Activated T-cell treated with anti-CD3 and anti-CD28 coated beads for 1 hour (primary cell): ENCODE data around the gene SRSF10.
A peak's percentile ranks its signal among the peaks of the same experiment; 100 is the strongest.
"Not testable (repeated sequence)": the region's sequence is repeated elsewhere in the genome, so short reads cannot be mapped to it uniquely, and the experiment has no call there.

Experiments used
- DNase-seq: peaks from one replicate; pipeline ENCODE4 v3.0.0-alpha.2; 2020; ENCODE audit warnings: low read depth

The SRSF10 gene

DNA sequence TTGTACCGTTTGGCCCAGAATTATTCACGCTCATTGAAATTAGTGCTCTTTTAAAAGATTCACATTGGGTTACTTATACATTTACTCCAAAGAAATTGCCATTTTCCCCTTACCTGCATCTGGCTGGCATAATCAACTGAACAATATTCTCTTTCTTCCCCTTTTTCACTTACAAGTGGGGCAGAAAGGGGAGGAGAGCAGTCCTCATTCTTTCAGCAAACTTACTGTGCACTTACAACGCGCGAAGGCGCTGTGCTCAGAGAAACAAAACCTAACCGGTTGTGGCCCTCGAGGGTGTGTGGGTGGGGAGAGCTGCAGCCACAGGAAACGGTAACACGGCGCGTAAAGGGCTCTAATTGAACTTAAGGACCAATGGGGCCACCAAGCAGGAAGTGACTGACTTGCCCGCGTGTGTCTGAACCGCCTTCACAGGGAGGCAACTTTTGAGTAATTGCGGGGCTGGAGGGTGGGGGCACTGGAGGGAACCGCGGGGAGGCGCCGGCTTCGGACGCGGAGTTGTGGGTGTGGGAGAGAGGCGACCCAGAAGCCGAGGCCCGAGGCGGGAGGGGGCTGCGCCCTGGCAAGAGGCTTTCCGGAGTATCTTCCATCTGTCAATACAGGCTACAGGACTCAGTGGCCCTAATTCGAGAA, 21.2 kb downstream of the SRSF10 start:
- peak; percentile 82 for DNase-seq

DNA sequence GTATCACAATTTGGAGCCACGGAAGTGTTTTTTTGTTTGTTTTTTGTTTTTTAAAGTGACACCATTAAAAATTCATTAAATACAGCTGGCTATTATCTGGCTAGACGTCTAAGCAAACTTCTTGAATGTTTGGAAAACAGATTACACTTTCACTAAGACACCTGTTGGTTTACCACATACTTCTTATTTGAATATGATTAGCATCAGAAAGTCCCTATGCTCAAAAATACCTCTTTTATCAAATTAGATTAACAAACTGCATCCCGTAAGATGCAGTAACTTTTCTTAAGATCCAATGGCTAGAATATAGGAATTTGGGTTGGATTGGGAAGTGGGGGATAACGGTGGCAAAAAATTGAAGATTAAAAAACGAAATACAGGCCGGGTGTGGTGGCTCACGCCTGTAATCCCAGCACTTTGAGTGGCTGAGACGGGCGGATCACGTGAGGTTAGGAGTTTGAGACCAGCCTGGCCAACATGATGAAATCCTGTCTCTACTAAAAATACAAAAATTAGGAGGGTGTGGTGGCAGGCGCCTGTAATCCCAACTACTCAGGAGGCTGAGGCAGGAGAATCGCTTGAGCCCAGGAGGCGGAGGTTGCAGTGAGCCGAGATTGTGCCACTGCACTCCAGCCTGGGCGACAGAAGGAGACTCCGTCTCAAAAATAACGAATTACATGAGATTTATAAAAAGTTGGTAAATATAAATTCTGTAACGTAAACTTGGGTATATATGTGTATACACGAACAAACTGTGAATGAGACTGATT, 21.9 kb downstream of the SRSF10 start:
- not testable (repeated sequence) for DNase-seq

DNA sequence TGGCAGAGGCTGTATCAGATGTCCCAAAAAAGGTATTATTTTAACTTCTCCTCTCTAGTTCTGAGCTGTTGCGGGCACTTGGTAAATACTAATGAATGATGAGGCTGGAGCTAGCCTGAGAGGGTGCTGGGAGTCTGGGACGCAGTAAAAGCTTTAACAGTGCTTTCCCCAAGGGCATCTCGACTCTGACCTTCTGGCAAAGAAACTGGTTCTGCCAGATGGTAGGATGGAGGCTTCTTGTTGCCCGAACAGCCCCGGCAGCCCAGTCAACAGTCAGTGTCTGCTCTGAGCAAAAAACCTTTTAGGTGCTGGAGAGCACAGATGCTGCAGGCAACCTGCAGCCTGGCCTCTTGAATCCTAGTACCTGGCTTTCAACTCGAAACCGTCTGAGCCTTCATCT, 23.0 kb downstream of the SRSF10 start:
- DNase-seq, result no peak

DNA sequence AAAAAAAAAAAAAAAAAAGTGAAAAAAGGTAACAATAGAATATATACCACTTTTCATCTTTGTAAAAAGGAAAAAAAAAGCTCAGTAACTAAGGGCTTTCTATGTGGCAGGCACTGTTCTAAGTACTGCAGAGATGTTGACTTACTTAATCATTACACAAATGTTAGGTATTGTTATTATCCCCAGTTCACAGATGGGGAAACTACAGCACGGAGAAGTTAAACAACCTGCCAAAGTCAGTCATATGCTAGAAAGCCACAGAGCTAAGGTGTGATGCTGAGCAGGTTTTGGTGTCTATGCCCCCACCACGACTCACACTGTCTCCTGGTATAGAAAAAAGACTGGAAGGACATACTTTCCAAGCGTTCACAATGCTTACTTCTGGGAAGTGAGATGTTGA, 27.1 kb downstream of the SRSF10 start:
- DNase-seq, result no peak

DNA sequence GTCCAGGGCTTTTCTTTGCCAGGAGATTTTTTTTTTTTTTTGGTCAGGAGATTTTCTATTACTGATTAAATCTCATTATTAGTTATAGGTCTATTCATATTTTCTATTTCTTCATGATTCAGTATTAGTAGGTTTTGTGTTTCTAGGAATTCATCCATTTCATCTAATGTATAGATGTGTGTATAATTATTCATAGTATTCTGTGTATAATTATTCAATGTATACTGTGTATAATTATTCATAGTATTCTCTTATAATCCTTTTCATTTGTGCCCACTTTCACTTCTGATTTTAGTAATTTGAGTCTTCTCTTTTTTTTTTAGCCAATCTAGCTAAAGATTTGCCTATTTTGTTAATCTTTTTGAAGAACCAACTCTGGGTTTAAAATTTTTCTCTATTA, 32.8 kb downstream of the SRSF10 start:
- no peak for DNase-seq

DNA sequence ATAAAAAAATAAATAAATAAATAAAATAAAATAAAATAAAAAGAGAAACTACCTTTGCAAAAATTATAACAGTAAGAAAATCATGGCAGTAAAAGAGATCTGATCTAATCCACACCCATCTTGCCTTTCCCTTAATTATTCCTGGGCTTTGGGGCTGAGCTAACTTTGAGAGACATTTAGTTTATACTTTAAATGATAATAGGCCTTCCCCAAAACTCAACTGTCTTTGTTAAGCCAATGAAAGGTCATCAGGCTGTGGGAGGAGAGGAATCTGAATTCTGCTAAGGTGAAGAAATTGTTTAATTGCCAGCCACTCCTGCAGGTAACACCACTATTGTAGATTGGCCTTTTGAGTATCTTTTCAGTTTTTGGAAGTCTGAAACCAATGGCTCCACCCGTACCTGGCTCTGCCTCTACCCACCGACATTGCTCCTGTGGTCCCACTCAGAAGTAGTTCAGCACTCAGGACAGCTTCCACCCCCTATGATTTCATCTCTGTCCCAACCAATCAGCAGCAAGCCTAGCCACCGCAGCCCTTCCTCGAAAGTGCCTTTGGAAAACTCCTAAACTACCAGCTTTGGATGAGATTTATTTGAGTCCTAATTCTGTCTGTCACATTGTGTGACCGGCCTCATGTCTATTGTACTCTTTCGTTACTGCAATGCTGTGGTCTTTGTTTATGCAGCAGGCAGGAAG, 43.5 kb downstream of the SRSF10 start:
- DNase-seq, result no peak

DNA sequence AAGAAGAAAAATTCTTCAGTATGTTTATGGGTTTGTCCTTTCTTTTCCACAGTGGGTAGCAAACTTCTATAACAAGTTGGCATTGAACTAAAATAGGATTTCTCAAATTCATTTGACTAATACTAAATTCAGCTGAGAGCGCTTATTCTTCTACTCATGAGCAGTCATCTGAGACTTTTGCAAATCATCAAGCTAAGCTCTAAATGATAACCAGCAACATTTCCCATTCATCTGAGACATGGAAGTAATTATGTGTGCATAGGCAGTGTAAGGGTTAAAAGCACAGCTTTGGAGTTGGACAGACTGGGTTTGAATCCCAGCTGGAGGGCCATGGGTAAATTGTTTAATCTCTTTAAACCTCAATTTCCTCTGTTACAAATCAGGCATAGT, 48.6 kb downstream of the SRSF10 start:
- DNase-seq, result no peak

DNA sequence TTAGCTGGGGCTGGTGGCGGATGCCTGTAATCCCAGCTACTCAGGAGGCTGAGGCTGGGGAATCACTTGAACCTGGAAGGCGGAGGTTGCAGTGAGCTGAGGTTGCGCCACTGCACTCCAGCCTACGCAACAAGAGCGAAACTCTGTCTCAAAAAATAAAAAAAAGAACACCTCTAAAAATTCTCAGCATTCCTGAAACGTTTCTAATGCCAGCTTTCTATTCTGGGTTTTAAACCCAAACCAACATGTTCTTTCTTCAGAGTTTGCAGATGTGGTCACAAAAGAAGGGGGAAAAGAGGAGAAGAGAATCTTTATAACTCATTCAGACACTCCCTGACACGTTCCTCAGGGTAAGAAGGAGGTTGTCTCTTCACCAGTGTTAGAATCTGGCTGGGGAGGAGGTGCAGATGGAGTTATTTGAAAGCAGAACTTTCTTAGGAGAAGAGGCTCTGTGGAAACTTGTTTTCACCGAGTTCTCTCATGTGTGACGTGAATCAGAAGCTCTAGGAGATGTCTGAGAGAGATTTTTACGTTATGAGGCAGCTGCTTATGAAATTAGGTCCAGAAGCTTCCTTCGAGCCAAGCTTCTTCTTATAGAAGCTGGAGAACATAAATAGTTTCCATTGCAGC, 49.2 kb downstream of the SRSF10 start:
- no peak for DNase-seq

DNA sequence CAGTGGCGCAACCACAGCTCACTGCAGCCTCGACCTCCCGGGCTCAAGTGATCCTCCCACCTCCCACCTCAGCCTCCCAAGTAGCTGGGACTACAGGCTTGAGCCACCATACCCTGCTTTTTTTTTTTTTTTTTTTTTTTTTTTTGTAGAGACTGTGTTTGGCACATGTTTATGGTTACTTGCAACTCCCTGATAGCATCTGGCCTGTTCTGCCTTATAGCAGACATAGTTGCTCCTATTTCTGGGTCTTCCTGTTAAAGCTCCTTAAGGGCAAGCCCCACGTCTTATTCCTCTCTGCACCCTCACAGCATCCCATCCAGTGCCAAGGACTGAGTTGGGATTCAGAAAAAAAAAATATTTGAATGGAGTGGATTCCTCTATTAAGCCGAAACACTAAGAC, 49.9 kb downstream of the SRSF10 start:
- DNase-seq, result no peak

DNA sequence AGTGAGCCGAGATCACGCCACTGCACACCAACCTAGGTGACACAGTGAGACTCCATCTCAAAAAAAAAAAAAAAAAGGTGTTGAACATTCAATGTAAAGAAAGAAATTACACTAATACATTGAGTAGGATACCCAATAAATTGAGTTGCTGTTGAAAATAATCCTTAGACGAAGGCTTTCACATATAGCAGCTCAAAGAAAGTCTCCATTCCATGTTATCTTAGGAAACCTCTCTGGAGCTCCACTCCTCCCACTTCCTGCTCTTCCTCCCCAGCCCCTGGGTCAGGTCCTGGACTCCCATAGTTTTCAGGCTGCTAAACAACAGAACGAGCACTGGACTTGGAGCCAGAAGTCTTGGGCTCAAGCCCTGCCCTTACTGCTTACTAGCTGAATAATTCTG, 51.3 kb downstream of the SRSF10 start:
- DNase-seq, result no peak

DNA sequence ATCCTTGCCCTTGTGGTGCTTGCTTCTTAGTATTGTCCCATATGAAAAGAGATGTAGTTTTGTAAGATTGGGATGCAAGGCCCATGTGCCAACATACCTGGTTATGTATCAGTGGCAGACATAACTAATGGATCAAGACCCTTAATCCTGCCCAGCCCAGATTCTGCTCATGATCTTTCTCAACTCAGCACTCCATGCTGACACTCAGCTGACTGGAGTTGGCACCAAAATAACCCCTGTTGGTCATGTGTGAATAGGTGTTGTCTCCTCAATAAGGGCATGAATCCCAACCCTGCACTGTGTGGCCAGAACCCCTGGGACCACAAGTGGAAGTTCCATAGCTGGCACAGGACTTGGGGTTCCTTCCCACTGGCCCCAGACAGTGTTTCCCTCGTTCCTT, 53.0 kb downstream of the SRSF10 start:
- no peak for DNase-seq

DNA sequence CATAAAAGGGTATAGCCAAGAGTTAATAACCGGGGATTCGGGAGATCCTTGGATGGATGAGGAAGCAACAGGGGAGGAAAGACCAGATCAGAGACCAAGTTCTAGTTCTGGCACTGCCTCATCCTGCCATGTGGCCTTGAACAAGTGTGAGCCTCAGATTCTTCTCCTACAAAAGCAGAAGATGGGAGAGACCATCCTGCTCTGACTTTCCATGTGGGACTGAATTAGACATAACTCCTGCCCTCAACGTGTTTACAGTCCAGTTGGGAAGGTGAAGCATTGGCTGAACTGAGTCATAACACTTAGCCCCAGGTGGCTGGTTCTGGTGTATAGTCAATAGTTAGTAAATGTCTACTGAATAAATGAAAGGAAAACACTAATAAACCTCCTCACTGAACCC, 54.8 kb downstream of the SRSF10 start:
- no peak for DNase-seq

DNA sequence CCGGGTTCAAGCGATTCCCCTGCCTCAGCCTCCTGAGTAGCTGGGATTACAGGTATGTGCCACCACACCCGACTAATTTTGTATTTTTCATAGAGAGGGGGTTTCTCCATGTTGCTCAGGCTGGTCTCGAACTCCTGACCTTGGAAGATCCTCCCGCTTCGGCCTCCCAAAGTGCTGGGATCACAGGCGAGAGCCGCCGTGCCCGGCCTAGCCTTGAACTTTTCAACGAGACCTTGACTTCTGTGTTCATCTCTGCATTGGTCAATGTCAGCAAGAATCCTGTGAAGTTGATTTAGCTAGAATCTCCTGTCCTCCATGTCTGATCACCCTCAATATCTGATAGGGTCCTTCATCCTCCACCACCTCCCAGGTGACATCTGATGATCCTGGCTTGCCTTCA, 55.5 kb downstream of the SRSF10 start:
- DNase-seq, result no peak

DNA sequence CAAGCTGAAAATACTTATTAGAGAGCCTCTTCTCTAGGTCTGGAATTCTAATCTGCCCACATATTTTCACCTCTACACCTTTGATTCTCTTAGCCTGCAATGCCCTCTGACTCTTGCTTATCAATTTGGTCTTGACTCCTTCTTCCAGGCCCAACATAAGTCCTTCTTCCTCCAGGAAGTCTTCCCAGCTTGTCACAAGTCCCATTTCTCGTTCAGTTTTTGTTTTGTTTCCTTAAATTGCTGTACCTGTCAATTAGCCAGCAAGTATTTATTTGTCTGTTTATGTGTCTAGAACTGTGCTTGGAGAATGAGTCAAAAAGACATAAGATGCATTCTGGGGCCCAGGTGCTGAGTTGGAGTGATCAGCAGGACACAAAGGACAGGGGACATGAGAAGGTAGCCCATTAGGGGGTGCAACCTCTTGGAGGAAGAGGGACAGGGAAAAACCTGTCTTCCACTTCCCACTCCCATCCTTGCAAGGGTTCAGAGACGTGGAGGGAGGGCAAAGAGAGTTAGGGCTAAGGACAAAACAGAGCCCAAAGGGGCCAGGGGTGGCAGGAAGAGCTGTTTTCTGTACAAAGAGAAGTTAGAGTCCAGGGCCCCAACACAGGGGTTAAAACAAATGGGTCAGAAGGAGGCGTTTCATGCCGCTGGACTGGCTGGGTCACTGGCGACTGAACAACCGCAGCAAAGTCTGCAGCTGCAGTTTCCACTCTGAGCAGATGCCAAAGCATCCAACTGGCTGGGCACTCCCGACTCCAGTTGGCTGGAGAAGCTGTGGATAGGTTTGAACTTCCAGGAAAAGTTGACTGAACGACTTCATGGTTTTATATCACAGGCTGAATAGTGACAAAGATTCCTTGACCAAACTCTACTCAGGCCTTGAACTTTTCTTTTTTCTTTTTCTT, 56.3 kb downstream of the SRSF10 start:
- no peak for DNase-seq

DNA sequence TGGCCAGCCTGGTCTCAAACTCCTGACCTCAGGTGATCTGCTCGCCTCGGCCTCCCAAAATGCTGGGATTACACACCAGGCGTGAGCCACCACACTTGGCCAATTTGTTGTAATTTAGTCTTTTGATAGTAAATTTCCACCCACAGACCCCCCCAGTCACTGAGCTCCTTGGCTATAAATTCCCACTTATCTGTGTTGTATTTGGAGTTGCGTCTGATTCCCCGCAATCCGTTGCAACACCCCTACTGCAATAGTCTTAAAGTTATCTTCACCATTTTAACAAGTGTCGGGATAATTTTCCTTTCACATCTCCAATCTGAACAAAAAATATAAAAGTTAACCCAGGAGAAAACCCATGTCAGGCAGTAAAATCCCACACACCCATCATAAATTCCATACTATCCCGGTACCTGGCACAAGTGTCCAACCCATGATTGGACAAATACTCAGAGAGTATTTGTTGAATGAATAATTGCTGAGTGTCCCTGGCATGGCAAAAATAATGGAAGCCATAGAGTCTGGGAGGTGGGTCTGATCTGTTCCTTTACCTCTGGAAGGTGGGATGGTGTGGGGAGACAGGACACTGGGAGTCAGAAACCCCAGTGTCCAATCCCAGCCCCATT, 57.7 kb downstream of the SRSF10 start:
- no peak for DNase-seq

DNA sequence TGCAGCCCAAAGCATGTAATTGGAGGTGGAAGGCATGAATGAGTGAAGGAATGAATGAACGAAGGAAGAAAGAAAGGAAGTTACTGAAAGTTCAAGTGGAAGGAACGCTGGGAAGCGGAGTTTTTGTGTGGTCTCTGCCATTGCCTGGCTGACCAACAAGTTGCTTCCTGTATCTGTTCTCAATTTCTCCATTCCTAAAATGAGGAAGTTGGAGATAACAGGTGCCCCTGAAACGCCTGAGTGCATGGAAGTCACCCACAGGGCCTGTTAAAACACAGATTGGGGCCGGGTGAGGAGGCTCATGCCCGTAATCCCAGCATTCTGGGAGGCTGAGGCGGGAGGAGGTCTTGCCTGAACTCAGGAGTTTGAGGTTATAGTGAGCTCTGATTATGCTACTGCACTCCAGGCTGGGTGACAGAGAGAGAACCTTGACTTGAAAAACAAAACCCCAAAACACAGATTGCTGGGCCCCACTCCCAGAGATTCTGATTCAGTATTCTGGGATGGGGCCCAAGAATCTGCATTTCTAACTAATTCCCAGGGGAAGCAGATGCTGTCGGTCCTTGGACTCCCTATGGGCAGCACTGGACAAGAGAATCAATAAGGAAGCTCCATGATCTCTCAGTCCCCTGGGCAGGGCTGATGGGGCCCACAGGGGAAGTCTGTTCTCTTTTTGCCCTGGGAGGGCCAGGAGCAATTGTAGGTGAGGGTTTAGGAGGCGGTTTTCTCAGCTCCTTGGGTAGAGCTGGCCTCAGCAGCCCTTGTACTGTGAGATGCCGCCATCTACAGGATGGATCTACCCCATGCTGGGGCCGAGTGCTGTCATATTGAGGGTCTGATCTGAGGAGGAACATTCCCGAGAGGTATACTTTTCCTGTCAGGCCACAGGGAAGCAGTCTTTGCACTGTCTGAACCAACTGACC, 63.7 kb downstream of the SRSF10 start:
- DNase-seq, result peak; percentile 32

DNA sequence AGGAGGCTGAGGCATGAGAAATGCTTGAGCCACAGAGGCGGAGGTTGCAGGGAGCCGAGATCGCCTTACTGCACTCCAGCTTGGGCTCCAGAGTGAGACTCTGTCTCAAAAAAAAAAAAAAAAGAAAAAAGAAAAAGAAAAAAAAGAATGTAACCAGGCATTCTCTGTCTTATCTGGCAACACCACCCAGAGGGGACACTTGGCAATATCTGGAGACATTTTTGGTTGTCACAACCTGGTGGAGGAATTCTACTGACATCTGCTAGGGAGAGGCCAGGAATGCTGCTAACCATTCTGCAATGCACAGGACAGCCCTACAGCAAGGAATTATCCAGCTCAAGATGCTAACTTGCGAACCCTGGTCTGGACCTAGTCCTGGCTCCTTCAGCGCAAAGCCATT, 64.7 kb downstream of the SRSF10 start:
- no peak for DNase-seq

DNA sequence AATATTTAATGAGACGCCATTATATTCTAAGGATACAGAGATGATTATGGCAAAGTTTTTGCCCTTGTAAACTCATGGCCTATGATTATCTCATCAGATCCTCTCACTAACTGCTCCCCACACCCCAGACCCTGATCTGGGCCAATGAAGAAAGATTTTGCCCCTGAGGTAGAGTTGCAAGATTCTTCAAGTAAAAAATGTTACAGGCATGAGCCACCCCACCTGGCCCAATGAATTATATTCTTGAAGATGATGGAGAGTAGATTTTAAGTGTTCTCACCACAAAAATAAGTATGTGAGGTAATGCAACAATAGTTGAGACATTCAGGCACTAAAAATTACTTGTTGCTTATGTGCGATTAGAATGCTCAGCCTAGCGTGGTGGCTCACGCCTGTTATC, 65.2 kb downstream of the SRSF10 start:
- no peak for DNase-seq
